Posterior cingulate gyrus (tissue), 11 donors: ENCODE measurements around the gene JPH3.

Source experiments
- DNase-seq, 10 donors: peaks; one replicate each; pipeline versions ENCODE4 v3.0.0 to v3.0.0-alpha.2; 2020 to 2021; ENCODE audit warnings: mixed read lengths in 3 of 10
- intact Hi-C: fragments of 100-400 bp; cut with DNase I; formaldehyde crosslinking; loops from one replicate; pipeline ENCODE4 v1.15.1; 2023

JPH3 gene

GRCh38 chr16:87647431-87648185, 45.3 kb downstream of the JPH3 start:
- peak in 1 of 10 donors; percentile 66 for DNase-seq
- intact Hi-C loops = no loop called here

- intact Hi-C loops = no loop called here
- peak in 7 of 10 donors; percentile 29 to 92 (median 54) for DNase-seq
Observed at GRCh38 chr16:87648236-87648635, 45.9 kb downstream of the JPH3 start.

- intact Hi-C loops = no loop called here
- DNase-seq = peak in 1 of 10 donors; percentile 59
Observed at GRCh38 chr16:87648698-87649487, 46.6 kb downstream of the JPH3 start.

GRCh38 chr16:87652386-87652785, 50.1 kb downstream of the JPH3 start:
- intact Hi-C loops = no loop called here
- no peak for DNase-seq

- DNase-seq = no peak
- intact Hi-C loops = no loop called here
Observed at GRCh38 chr16:87652799-87653198, 50.5 kb downstream of the JPH3 start.

- intact Hi-C loops = no loop called here
- peak in 1 of 10 donors; percentile 69 for DNase-seq
Observed at GRCh38 chr16:87653234-87653633, 50.9 kb downstream of the JPH3 start.

- peak in 1 of 10 donors; percentile 85 for DNase-seq
- intact Hi-C loops = no loop called here
Observed at GRCh38 chr16:87654826-87655225, 52.5 kb downstream of the JPH3 start.

GRCh38 chr16:87656328-87656727, 54.0 kb downstream of the JPH3 start:
- no peak for DNase-seq
- intact Hi-C loops = no loop called here

- intact Hi-C loops = no loop called here
- DNase-seq = no peak
Observed at GRCh38 chr16:87657621-87658192, 55.4 kb downstream of the JPH3 start.

- no peak for DNase-seq
- intact Hi-C loops = no loop called here
Observed at GRCh38 chr16:87658564-87659225, 56.4 kb downstream of the JPH3 start.

- no peak for DNase-seq
Observed at GRCh38 chr16:87661561-87661960, 59.3 kb downstream of the JPH3 start.

GRCh38 chr16:87662254-87663204, 60.2 kb downstream of the JPH3 start:
- intact Hi-C loops = no loop called here
- no peak for DNase-seq

More at GRCh38 chr16:87661561-87661960, 59.3 kb downstream of the JPH3 start:
- intact Hi-C loops = no loop called here

- DNase-seq = no peak
- intact Hi-C loops = no loop called here
Observed at GRCh38 chr16:87664792-87665191, 62.5 kb downstream of the JPH3 start.

- intact Hi-C loops = no loop called here
- no peak for DNase-seq
Observed at GRCh38 chr16:87665193-87665592, 62.9 kb downstream of the JPH3 start.

- intact Hi-C loops = no loop called here
- no peak for DNase-seq
Observed at GRCh38 chr16:87666919-87667318, 64.6 kb downstream of the JPH3 start.

- DNase-seq = no peak
- intact Hi-C loops = no loop called here
Observed at GRCh38 chr16:87667443-87667842, 65.1 kb downstream of the JPH3 start.

- no peak for DNase-seq
- intact Hi-C loops = no loop called here
Observed at GRCh38 chr16:87667946-87668345, 65.6 kb downstream of the JPH3 start.

- intact Hi-C loops = no loop called here
- no peak for DNase-seq
Observed at GRCh38 chr16:87669672-87670071, 67.4 kb downstream of the JPH3 start.

GRCh38 chr16:87671221-87671620, 68.9 kb downstream of the JPH3 start:
- intact Hi-C loops = no loop called here
- no peak for DNase-seq
